ENCODE measurements around the gene PDE6A. TPM values are rescaled to one million over a fixed set of nuclear protein-coding genes. Genes with fewer than 3 reads are reported as not detected.
A peak's percentile ranks its signal among the peaks of the same experiment; 100 is the strongest.

The PDE6A gene
- total and polyA plus RNA-seq, 2 of the 13 experiments (the other 11 are each of a cell fraction or from before 2014, with no cell fraction given) = 0.01 TPM; not detected in 1

DNA sequence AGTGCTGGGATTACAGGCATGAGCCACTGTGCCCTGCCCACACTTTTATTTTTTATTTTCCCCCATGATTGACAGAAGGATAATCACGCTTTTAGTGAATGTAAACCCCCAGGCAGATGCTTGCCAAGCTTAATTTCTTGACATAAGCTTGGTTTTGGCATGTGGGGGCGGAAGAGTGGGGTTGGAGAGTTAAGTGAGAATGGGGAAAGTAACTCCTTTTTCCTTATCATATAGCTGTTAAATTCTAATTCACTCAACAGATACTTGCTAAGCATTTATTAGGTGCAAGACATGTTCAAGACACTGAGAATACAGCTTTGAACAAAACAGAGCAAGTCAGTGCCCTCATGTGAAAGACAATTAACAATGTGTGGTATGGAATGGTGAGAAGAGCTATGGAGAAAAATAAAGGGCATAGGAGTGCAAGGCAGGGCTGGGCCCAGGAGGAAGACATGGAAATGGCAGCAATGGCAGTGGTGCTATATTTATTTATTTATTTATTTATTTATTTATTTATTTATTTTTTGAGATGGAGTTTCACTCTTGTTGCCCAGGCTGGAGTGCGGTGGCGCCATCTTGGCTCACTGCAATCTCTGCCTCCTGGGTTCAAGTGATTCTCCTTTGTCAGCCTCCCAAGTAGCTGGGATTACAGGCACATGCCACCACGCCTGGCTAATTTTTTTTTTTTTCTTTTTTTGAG lies 18.2 kb upstream of the PDE6A start (continued):
- no peak for TF ChIP-seq ZNF282 (IDR thresholded peaks at IDR 0.05; ENCODE audit: partially characterized antibody)
- no peak for TF ChIP-seq CC2D1A (CRISPR knock-in tag; IDR thresholded peaks at IDR 0.05)
- no peak for TF ChIP-seq ZNF136 (CRISPR knock-in tag; IDR thresholded peaks at IDR 0.05; ENCODE audit: low read depth)
- TF ChIP-seq ZNF274 (CRISPR knock-in tag; IDR thresholded peaks at IDR 0.05) = no peak

DNA sequence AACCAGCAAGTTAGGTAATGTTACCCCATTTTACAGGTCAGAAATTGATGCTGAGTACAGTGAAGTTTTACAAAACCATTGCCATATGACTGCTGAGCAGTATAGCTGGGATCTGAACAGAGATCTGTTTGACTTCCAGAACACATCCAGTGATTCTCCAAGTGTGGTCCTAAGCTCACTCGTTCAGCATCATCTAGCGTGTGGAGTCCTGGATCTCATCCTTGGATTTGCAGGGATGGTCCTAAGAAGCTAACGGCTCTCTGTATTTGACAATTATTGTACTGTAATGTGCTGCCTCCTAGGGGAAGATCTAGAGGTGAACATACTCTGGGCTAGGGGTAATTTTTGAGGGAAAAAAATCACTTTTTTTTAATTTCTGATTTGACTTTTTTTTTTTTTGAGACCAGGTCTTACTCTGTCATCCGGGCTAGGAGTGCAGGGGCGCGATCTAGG lies 17.4 kb upstream of the PDE6A start:
- no TSS peak for BruUV-seq (replicated peaks)
- Histone ChIP-seq H3K27ac (ENCODE audit: extremely low read length, insufficient read depth, low read length) (no peak overlapping the region), H3K79me2 (ENCODE audit: insufficient read depth, low read length) (no peaks in the 10 kb centered on the region), H2AFZ (ENCODE audit: low read length) (no peak overlapping the region), H3K4me3 (replicated peaks in 1 of 3; ENCODE audit: insufficient read depth in 1 of 3, low read depth in 2 of 3, low read length in 3 of 3) (no peak overlapping the region; a peak in 1 of 6 replicates), H3K9ac (ENCODE audit: insufficient read depth, low read depth, low read length) (no peak overlapping the region), H3K27me3 (ENCODE audit: control insufficient read depth in 1 of 2, insufficient read depth in 2 of 2, low read length in 2 of 2) (no peaks in the 10 kb centered on the region), H3K4me2 (ENCODE audit: low read depth, low read length) (peak overlapping the region; percentile 91; the same call in 1 of the 2 replicates), H3K9me3 (ENCODE audit: low read length) (no peaks in the 10 kb centered on the region), H3K36me3 (replicated peaks in 1 of 2; ENCODE audit: control insufficient read depth in 1 of 2, insufficient read depth in 2 of 2, low read length in 2 of 2) (no peaks in the 10 kb centered on the region), H3K4me1 (ENCODE audit: insufficient read depth, low read length) (peaks cover 57% of the 10 kb centered on the region), H4K20me1 (ENCODE audit: insufficient read depth, low read length) (no peaks in the 10 kb centered on the region)
- FAIRE-seq (no peak), DNase-seq (ENCODE audit: low spot score) (peak; percentile 39), ATAC-seq (no peak)
- POLR2A ChIA-PET = interaction anchor here (0.7 to 1.4 kb wide), 2 partner anchors 18 to 38 kb away, joined by 3 to 5 read pairs; partner anchors contain the start of genes HMGXB3 and TIGD6
- TF ChIP-seq ZNF83 (CRISPR knock-in tag; IDR thresholded peaks at IDR 0.05; ENCODE audit: borderline replicate concordance) = no peak
- TF ChIP-seq ZNF629 (CRISPR knock-in tag; conservative IDR thresholded peaks at IDR 0.05) = 0 out of 2 replicates have a peak, but pooled peaks have one; percentile 34
- TF ChIP-seq, protein P1, sequence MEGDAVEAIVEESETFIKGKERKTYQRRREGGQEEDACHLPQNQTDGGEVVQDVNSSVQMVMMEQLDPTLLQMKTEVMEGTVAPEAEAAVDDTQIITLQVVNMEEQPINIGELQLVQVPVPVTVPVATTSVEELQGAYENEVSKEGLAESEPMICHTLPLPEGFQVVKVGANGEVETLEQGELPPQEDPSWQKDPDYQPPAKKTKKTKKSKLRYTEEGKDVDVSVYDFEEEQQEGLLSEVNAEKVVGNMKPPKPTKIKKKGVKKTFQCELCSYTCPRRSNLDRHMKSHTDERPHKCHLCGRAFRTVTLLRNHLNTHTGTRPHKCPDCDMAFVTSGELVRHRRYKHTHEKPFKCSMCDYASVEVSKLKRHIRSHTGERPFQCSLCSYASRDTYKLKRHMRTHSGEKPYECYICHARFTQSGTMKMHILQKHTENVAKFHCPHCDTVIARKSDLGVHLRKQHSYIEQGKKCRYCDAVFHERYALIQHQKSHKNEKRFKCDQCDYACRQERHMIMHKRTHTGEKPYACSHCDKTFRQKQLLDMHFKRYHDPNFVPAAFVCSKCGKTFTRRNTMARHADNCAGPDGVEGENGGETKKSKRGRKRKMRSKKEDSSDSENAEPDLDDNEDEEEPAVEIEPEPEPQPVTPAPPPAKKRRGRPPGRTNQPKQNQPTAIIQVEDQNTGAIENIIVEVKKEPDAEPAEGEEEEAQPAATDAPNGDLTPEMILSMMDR (CRISPR knock-in tag; IDR thresholded peaks at IDR 0.05) = peak; percentile 53
- no peak for TF ChIP-seq ZNF446 (CRISPR knock-in tag; IDR thresholded peaks at IDR 0.05)
- TF ChIP-seq STAG1 (CRISPR knock-in tag; IDR thresholded peaks at IDR 0.05) = peak; percentile 55
- TF ChIP-seq, protein P2, sequence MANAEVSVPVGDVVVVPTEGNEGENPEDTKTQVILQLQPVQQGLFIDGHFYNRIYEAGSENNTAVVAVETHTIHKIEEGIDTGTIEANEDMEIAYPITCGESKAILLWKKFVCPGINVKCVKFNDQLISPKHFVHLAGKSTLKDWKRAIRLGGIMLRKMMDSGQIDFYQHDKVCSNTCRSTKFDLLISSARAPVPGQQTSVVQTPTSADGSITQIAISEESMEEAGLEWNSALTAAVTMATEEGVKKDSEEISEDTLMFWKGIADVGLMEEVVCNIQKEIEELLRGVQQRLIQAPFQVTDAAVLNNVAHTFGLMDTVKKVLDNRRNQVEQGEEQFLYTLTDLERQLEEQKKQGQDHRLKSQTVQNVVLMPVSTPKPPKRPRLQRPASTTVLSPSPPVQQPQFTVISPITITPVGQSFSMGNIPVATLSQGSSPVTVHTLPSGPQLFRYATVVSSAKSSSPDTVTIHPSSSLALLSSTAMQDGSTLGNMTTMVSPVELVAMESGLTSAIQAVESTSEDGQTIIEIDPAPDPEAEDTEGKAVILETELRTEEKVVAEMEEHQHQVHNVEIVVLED (CRISPR knock-in tag; IDR thresholded peaks at IDR 0.05; ENCODE audit: borderline replicate concordance) = no peak
- no peak for TF ChIP-seq MYC (CRISPR knock-in tag; IDR thresholded peaks at IDR 0.05; ENCODE audit: borderline replicate concordance)
- 0 out of 2 replicates have a peak, but pooled peaks have one; percentile 78 for TF ChIP-seq ZNF790 (CRISPR knock-in tag; IDR thresholded peaks at IDR 0.05; ENCODE audit: borderline replicate concordance)
- peak; percentile 30; the same call in 1 of the 2 replicates for TF ChIP-seq SMC3 (IDR thresholded peaks at IDR 0.05; ENCODE audit: low read length)
- in situ Hi-C loops (cut with HindIII; ENCODE audit: extremely low pct_ligation_motif_present, low pct_unique_long_range_greater_than_20kb) (no loop called here), intact Hi-C loops (cut with micrococcal nuclease; ENCODE audit: unreplicated experiment) (loop anchor here (1.0 to 2.0 kb wide), 2 partner anchors 29 to 125 kb away; no protein-coding TSS in a partner anchor)
- WGBS (ENCODE audit: low lambda C conversion rate) = 61% methylated on average over 6 of the region's 6 CpGs
- CTCF ChIA-PET (ENCODE audit: low intra/inter-chr PET ratio, low total read pairs) = interaction anchor here (1.8 to 2.5 kb wide), 2 partner anchors 30 to 125 kb away, joined by 6 to 10 read pairs; no protein-coding TSS in a partner anchor
